T-cell (primary cell): ENCODE data around the gene PFKP. TPM values are rescaled to one million over a fixed set of nuclear protein-coding genes. Genes with fewer than 3 reads are reported as not detected.

ENCODE experiments used
- ATAC-seq, 4 experiments: fragments of 200-7000 bp in 3 of 4; fragments of 150-1000 bp in 1 of 4; cut with Tn5 transposase; replicated peaks in 1 of 4; 1 replicate in 3 of 4; 2 replicates in 1 of 4; pipeline ENCODE4 v1.10.0; 2021; ENCODE audit warnings: moderate library complexity in 3 of 4, mild to moderate bottlenecking in 2 of 4, moderate number of reproducible peaks in 1 of 4
- CTCF ChIA-PET, 2 donors: fragments of 300-600 bp; sonication (Branson Sonifier 250); formaldehyde crosslinking; loops; one replicate each; lab custom pipeline; 2022; ENCODE audit warnings: antibody characterized with exemption in 2 of 2; lab: Charles Lee
- POLR2A ChIA-PET, 2 donors: fragments of 300-600 bp; sonication (Branson Sonifier 250); formaldehyde crosslinking; loops; one replicate each; lab custom pipeline; 2022; ENCODE audit warnings: antibody characterized with exemption in 2 of 2; lab: Charles Lee
- DNase-seq, 35 experiments: peaks; one replicate each; pipeline versions ENCODE4 v3.0.0 to v3.0.0-alpha.2; 2013 to 2023
- H3K27ac ChIP-seq: one replicate; pipeline ENCODE4 v1.5.1; 2013; ENCODE audit warnings: low read length
- H3K27me3 ChIP-seq, 2 experiments: replicated peaks in 1 of 2; 1 replicate in 1 of 2; 2 replicates in 1 of 2; pipeline versions ENCODE4 v1.6.1 to v1.7.0; 2013; ENCODE audit warnings: low read length in 1 of 2, mixed read lengths in 1 of 2; ENCODE audit not compliant: control insufficient read depth in 2 of 2, insufficient read depth in 2 of 2; ENCODE audit errors: extremely low read depth in 1 of 2
- H3K36me3 ChIP-seq, 2 donors: 1 replicate in 1 of 2; 2 replicates in 1 of 2; pipeline versions ENCODE4 v1.6.1 to v1.7.0; 2013; ENCODE audit warnings: low read length in 1 of 2; ENCODE audit not compliant: control insufficient read depth in 2 of 2, insufficient read depth in 1 of 2; ENCODE audit errors: extremely low read depth in 1 of 2
- H3K4me1 ChIP-seq, 2 experiments: 1 replicate in 1 of 2; 2 replicates in 1 of 2; pipeline versions ENCODE4 v1.6.1 to v1.7.0; 2013; ENCODE audit warnings: low read length in 2 of 2, mixed read lengths in 1 of 2; ENCODE audit not compliant: insufficient read depth in 2 of 2, control insufficient read depth in 1 of 2; ENCODE audit errors: extremely low read depth in 1 of 2
- H3K4me3 ChIP-seq, 2 donors: 1 replicate in 1 of 2; 2 replicates in 1 of 2; pipeline versions ENCODE4 v1.5.1 to v1.7.0; 2013; ENCODE audit warnings: mild to moderate bottlenecking in 2 of 2, low read length in 1 of 2, moderate library complexity in 1 of 2; ENCODE audit not compliant: control insufficient read depth in 1 of 2; ENCODE audit errors: extremely low read depth in 1 of 2
- H3K9me3 ChIP-seq: 2 replicates; pipeline ENCODE4 v1.7.0; 2013
- H3K27ac Mint-ChIP-seq, 2 donors: one replicate each; pipeline ENCODE4 v1.8.0; 2020 to 2021; ENCODE audit warnings: mild to moderate bottlenecking in 2 of 2, mixed read lengths in 2 of 2
- H3K27me3 Mint-ChIP-seq, 2 donors: one replicate each; pipeline ENCODE4 v1.8.0; 2021 to 2022; ENCODE audit warnings: mixed read lengths in 2 of 2
- H3K36me3 Mint-ChIP-seq: one replicate; pipeline ENCODE4 v1.8.0; 2021; ENCODE audit warnings: mixed read lengths
- H3K4me1 Mint-ChIP-seq, 3 donors: one replicate each; pipeline ENCODE4 v1.8.0; 2020 to 2022; ENCODE audit warnings: mixed read lengths in 3 of 3, mild to moderate bottlenecking in 1 of 3
- H3K4me3 Mint-ChIP-seq, 3 donors: one replicate each; pipeline ENCODE4 v1.8.0; 2020 to 2022; ENCODE audit warnings: mild to moderate bottlenecking in 3 of 3, mixed read lengths in 3 of 3, moderate library complexity in 3 of 3
- H3K9me3 Mint-ChIP-seq, 3 donors: one replicate each; pipeline ENCODE4 v1.8.0; 2020 to 2022; ENCODE audit warnings: mixed read lengths in 3 of 3
- WGBS: methylation state at CpG from one replicate; pipeline ENCODE4 v1.1.5; 2013; ENCODE audit warnings: missing lambda C conversion rate; ENCODE audit not compliant: insufficient coverage; 5-methylcytosine and 5-hydroxymethylcytosine counted together
- total RNA-seq, 35 experiments: library from RNA in 6 of 35; stranded (reverse) in 6 of 35; fragments of 120-200 nt in 1 of 35; gene quantifications; one replicate each; pipeline versions ENCODE4 v1.2.1 to v1.2.4 and lab custom pipeline; 2013 to 2026

PFKP gene
- total RNA-seq, 5 donors from 2014 or later (not counting 1 experiment from before 2014, with no cell fraction given) = 60.7 to 84.3 (median 70.2) TPM

- DNase-seq (no peak), ATAC-seq (no peak)
- ChIA-PET POLR2A (no interaction called here), CTCF (interaction anchor here in 1 of 2 donors (0.6 kb wide), 1 partner anchor 229 kb away, joined by 3 read pairs; no protein-coding TSS in a partner anchor)
- Histone ChIP-seq H3K4me3 (no peak overlapping the region), H3K27ac (no peak overlapping the region), H3K36me3 (no peaks in the 10 kb centered on the region), H3K9me3 (no peaks in the 10 kb centered on the region), H3K27me3 (peaks cover 0 to 36% of the 10 kb centered on the region in 2 experiments), H3K4me1 (no peaks in the 10 kb centered on the region)
- Mint-ChIP-seq H3K27ac (no peak overlapping the region), H3K4me1 (peaks cover 2 to 6% (median 5%) of the 10 kb centered on the region in 3 donors), H3K27me3 (peaks cover 20 to 42% of the 10 kb centered on the region in 2 donors), H3K4me3 (no peak overlapping the region), H3K36me3 (no peaks in the 10 kb centered on the region), H3K9me3 (no peaks in the 10 kb centered on the region)
- 72% methylated on average over 7 of the region's 11 CpGs for WGBS
Measured at GRCh38 chr10:3045471-3046209, 21.7 kb upstream of the PFKP start.

GRCh38 chr10:3046210-3046779, 21.1 kb upstream of the PFKP start:
- Mint-ChIP-seq H3K9me3 (no peaks in the 10 kb centered on the region), H3K36me3 (no peaks in the 10 kb centered on the region), H3K27ac (no peak overlapping the region), H3K4me3 (no peak overlapping the region), H3K4me1 (peaks cover 2 to 6% (median 5%) of the 10 kb centered on the region in 3 donors), H3K27me3 (peaks cover 20 to 43% of the 10 kb centered on the region in 2 donors)
- ATAC-seq (no peak), DNase-seq (no peak)
- 77% methylated on average over 6 of the region's 6 CpGs for WGBS
- no peak overlapping the region for H3K27ac ChIP-seq
- ChIA-PET POLR2A (no interaction called here), CTCF (no interaction called here)
- H3K27me3 ChIP-seq = peaks cover 0 to 38% of the 10 kb centered on the region in 2 experiments
- H3K9me3 ChIP-seq = no peaks in the 10 kb centered on the region
- H3K4me3 ChIP-seq = no peak overlapping the region
- no peaks in the 10 kb centered on the region for H3K36me3 ChIP-seq
- no peaks in the 10 kb centered on the region for H3K4me1 ChIP-seq

GRCh38 chr10:3046981-3047547, 20.3 kb upstream of the PFKP start:
- Mint-ChIP-seq H3K36me3 (no peaks in the 10 kb centered on the region), H3K4me1 (peaks cover 2 to 6% (median 5%) of the 10 kb centered on the region in 3 donors), H3K4me3 (no peak overlapping the region), H3K9me3 (no peaks in the 10 kb centered on the region), H3K27me3 (peaks cover 20 to 40% of the 10 kb centered on the region in 2 donors), H3K27ac (no peak overlapping the region)
- ChIA-PET CTCF (no interaction called here), POLR2A (interaction anchor here in 1 of 2 donors (0.7 kb wide), 1 partner anchor 131 kb away, joined by 3 read pairs; no protein-coding TSS in a partner anchor)
- WGBS = no CpG with 5 or more reads among the region's 8 CpGs
- H3K4me1 ChIP-seq = no peaks in the 10 kb centered on the region
- ATAC-seq = no peak
- H3K4me3 ChIP-seq = no peak overlapping the region
- no peak for DNase-seq
- no peak overlapping the region for H3K27ac ChIP-seq
- H3K27me3 ChIP-seq = peaks cover 0 to 38% of the 10 kb centered on the region in 2 experiments
- H3K9me3 ChIP-seq = no peaks in the 10 kb centered on the region
- no peaks in the 10 kb centered on the region for H3K36me3 ChIP-seq

GRCh38 chr10:3047596-3047995, 19.8 kb upstream of the PFKP start:
- ChIA-PET POLR2A (interaction anchor here in 1 of 2 donors (0.7 kb wide), 1 partner anchor 132 kb away, joined by 3 read pairs; no protein-coding TSS in a partner anchor), CTCF (no interaction called here)
- Histone ChIP-seq H3K9me3 (no peaks in the 10 kb centered on the region), H3K27me3 (peaks cover 0 to 40% of the 10 kb centered on the region in 2 experiments), H3K36me3 (no peaks in the 10 kb centered on the region), H3K4me1 (no peaks in the 10 kb centered on the region), H3K27ac (no peak overlapping the region), H3K4me3 (no peak overlapping the region)
- ATAC-seq (no peak), DNase-seq (no peak)
- H3K27ac Mint-ChIP-seq = no peak overlapping the region
- no peaks in the 10 kb centered on the region for H3K9me3 Mint-ChIP-seq
- no peak overlapping the region for H3K4me3 Mint-ChIP-seq
- peaks cover 2 to 6% (median 5%) of the 10 kb centered on the region in 3 donors for H3K4me1 Mint-ChIP-seq
- no peaks in the 10 kb centered on the region for H3K36me3 Mint-ChIP-seq
- peaks cover 20 to 40% of the 10 kb centered on the region in 2 donors for H3K27me3 Mint-ChIP-seq
- 69% methylated on average over 6 of the region's 6 CpGs for WGBS

- Histone ChIP-seq H3K27ac (no peak overlapping the region), H3K27me3 (peaks cover 0 to 43% of the 10 kb centered on the region in 2 experiments), H3K36me3 (no peaks in the 10 kb centered on the region), H3K4me3 (no peak overlapping the region), H3K4me1 (no peaks in the 10 kb centered on the region), H3K9me3 (no peaks in the 10 kb centered on the region)
- H3K27ac Mint-ChIP-seq = no peak overlapping the region
- no peaks in the 10 kb centered on the region for H3K36me3 Mint-ChIP-seq
- POLR2A ChIA-PET = no interaction called here
- H3K4me1 Mint-ChIP-seq = peaks cover 2 to 5% (median 4%) of the 10 kb centered on the region in 3 donors
- 73% methylated on average over 3 of the region's 17 CpGs for WGBS
- CTCF ChIA-PET = no interaction called here
- H3K9me3 Mint-ChIP-seq = no peaks in the 10 kb centered on the region
- no peak for DNase-seq
- H3K4me3 Mint-ChIP-seq = no peak overlapping the region
- H3K27me3 Mint-ChIP-seq = peaks cover 19 to 40% of the 10 kb centered on the region in 2 donors
- ATAC-seq = no peak
Measured at GRCh38 chr10:3048119-3049019, 19.0 kb upstream of the PFKP start.

GRCh38 chr10:3051692-3052091, 15.7 kb upstream of the PFKP start:
- Histone ChIP-seq H3K9me3 (no peaks in the 10 kb centered on the region), H3K4me3 (no peak overlapping the region), H3K36me3 (no peaks in the 10 kb centered on the region), H3K4me1 (peaks cover 0 to under 1% of the 10 kb centered on the region in 2 experiments), H3K27ac (no peak overlapping the region), H3K27me3 (peaks cover 3 to 27% of the 10 kb centered on the region in 2 experiments)
- CTCF ChIA-PET = no interaction called here
- Mint-ChIP-seq H3K4me3 (no peak overlapping the region), H3K36me3 (no peaks in the 10 kb centered on the region), H3K27me3 (peaks cover 12 to 41% of the 10 kb centered on the region in 2 donors), H3K4me1 (no peaks in the 10 kb centered on the region), H3K9me3 (no peaks in the 10 kb centered on the region), H3K27ac (no peak overlapping the region)
- POLR2A ChIA-PET = no interaction called here
- 88% methylated on average over 3 of the region's 5 CpGs for WGBS
- DNase-seq = no peak
- no peak for ATAC-seq
